Measurements from ENCODE around the gene FAF2.
"Not testable (repeated sequence)": the region's sequence is repeated elsewhere in the genome, so short reads cannot be mapped to it uniquely, and the experiment has no call there.

Gene FAF2

DNA sequence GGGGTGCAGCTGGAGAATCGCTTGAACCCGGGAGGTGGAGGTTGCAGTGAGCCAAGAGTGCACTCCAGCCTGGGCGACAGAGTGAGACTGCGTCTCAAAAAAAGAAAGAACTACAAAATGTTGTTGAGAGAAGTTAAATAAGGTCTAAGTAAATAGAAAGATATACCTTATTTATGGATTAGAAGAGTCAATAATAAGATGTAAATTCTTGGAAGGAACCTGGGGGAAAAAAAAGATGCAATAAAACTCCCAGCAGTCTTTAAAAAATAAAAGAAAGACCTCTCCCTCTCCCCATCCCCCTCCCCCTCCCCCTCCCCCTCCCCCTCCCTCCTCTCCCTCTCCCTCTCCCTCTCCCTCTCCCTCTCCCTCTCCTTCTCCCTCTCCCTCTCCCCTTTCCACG, 15.5 kb upstream of the FAF2 start:
- H3K27ac Mint-ChIP-seq = no peak overlapping the region
- peaks cover 3% of the 10 kb centered on the region for H3K36me3 Mint-ChIP-seq (ENCODE audit: low read depth)
- no peak overlapping the region for H3K4me3 Mint-ChIP-seq
- H3K27me3 Mint-ChIP-seq (ENCODE audit: low read depth) = peaks cover 4% of the 10 kb centered on the region
- TF ChIP-seq, protein P1, sequence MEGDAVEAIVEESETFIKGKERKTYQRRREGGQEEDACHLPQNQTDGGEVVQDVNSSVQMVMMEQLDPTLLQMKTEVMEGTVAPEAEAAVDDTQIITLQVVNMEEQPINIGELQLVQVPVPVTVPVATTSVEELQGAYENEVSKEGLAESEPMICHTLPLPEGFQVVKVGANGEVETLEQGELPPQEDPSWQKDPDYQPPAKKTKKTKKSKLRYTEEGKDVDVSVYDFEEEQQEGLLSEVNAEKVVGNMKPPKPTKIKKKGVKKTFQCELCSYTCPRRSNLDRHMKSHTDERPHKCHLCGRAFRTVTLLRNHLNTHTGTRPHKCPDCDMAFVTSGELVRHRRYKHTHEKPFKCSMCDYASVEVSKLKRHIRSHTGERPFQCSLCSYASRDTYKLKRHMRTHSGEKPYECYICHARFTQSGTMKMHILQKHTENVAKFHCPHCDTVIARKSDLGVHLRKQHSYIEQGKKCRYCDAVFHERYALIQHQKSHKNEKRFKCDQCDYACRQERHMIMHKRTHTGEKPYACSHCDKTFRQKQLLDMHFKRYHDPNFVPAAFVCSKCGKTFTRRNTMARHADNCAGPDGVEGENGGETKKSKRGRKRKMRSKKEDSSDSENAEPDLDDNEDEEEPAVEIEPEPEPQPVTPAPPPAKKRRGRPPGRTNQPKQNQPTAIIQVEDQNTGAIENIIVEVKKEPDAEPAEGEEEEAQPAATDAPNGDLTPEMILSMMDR (IDR thresholded peaks at IDR 0.05; ENCODE audit: unreplicated experiment in 3 of 3) = no peak
- peaks cover 4% of the 10 kb centered on the region for H3K9me3 Mint-ChIP-seq
- no peaks in the 10 kb centered on the region for H3K4me1 Mint-ChIP-seq

DNA sequence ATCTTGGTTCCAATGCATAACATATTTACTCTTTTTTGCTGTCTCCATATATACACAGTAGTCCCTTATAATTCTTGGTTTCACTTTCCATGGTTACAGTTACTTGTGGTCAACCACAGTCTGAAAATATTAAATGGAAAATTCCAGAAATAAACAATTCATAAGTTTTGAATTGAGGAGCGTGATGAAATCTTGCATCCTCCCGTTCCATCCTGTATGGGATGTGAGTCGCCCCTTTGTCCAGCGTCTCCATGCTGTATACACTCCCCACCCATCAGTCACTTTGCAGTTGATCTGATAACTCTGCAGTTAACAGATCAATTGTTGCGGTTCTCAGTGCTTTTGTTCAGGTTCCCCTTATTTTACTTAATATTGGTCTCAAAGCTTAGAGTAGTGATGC, 11.5 kb upstream of the FAF2 start:
- Mint-ChIP-seq H3K4me3 (no peak overlapping the region), H3K36me3 (ENCODE audit: low read depth) (peaks cover 3% of the 10 kb centered on the region), H3K27ac (no peak overlapping the region), H3K27me3 (ENCODE audit: low read depth) (peaks cover 8% of the 10 kb centered on the region), H3K9me3 (peaks cover 4% of the 10 kb centered on the region), H3K4me1 (no peaks in the 10 kb centered on the region)
- TF ChIP-seq, protein P1 (IDR thresholded peaks at IDR 0.05; ENCODE audit: unreplicated experiment in 3 of 3) = no peak

DNA sequence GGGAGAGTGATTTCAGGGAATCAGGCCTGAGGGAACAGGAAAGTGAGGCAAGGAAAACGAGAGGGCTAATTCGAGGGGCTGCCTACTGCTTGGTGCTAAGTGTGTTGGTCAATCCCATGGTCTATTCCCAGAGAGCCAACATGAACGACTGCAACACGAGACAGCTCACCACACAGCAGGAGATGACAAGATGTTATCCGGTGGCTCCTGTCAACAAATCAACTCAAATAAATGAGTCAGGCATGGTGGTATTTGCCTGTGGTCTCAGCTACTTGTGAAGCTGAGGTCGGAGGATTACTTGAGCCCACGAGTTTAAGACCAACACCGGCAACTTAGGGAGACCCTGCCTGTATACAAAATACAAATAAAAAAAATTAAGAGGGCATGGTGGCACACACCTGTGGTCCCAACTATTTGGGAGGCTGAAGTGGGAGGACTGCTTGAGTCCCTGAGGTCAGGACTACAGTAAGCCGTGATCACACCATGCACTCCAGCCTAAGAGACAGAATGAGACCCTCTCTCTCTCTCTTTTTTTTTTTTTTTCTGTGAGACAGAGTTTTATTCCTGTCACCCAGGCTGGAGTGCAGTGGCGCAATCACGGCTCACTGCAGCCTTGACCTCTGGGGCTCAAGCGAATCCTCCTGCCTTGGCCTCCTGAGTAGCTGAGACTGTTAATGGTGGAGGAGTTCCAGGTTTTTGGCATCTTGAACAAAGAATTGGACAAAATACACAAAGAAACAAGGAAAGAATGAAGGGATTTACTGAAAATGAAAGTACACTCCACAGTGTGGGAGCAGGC, 9.0 kb upstream of the FAF2 start:
- Mint-ChIP-seq H3K27ac (no peak overlapping the region), H3K4me1 (no peaks in the 10 kb centered on the region), H3K9me3 (no peaks in the 10 kb centered on the region), H3K36me3 (ENCODE audit: low read depth) (no peaks in the 10 kb centered on the region), H3K4me3 (no peak overlapping the region), H3K27me3 (ENCODE audit: low read depth) (peaks cover 5% of the 10 kb centered on the region)
- TF ChIP-seq, protein P1 (IDR thresholded peaks at IDR 0.05; ENCODE audit: unreplicated experiment in 3 of 3) = no peak

DNA sequence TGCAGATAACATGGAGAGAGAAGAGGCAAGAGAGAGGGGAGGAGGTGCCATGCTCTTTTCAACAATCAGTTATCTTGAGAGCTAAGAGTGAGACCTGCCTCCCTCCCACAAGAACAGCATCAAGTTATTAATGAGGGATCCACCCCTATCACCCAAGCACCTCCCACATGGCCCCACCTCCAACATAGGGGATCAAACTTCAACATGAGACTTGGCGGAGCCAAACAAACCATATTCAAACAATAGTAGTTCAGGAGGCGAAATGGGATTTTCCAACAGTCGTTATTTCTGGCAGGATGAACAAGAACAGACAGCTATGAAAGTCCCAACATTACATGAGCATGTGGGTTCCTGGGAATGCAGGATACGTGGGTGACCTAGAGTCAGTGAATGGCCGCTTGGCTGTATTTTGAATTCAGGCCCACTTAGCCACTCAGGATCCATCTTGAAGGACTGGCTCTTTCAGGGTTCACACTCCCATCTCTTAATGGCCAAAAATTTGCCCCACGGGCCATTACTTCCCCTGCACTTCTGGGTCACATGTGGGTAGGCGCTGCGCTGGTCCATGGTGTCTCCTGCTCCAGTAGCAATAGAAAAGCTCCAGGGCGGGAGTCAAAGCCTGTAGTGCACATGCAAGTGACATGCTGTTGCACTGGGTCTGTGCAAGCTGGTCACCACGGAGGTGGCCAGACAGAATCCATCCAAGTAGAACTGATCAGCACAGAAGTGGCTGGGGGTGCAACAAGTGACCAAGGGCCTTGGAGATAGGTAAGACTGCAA, 7.1 kb upstream of the FAF2 start:
- Mint-ChIP-seq H3K36me3 (ENCODE audit: low read depth) (no peaks in the 10 kb centered on the region), H3K27me3 (ENCODE audit: low read depth) (peaks cover 5% of the 10 kb centered on the region), H3K9me3 (no peaks in the 10 kb centered on the region), H3K27ac (no peak overlapping the region), H3K4me3 (no peak overlapping the region), H3K4me1 (no peaks in the 10 kb centered on the region)
- TF ChIP-seq, protein P1 (IDR thresholded peaks at IDR 0.05; ENCODE audit: unreplicated experiment in 3 of 3) = no peak

DNA sequence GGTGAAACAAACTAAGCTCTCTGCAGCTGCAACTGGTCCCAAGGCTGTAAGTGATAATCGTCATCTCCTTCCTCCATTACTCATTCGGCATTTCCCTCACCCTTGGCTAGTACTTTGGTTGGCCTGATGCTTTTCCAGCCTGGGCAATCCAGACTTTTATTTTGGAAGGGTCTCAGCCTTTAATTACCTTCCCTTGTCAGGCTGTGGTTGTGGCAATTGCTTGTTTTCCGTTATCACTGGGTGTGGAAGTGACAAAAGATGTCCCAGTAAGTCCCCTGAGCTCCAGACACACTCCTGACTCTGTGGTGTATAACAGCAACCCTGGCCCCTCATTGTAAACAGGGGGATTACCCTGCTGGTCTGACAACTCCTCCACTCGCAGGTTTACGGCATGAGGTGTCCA, 6.3 kb upstream of the FAF2 start:
- peak overlapping the region in 1 of 3 experiments; percentile 23 for H3K27ac Mint-ChIP-seq
- no peak overlapping the region for H3K4me3 Mint-ChIP-seq
- H3K4me1 Mint-ChIP-seq = no peaks in the 10 kb centered on the region
- TF ChIP-seq, protein P1 (IDR thresholded peaks at IDR 0.05; ENCODE audit: unreplicated experiment in 3 of 3) = no peak
- H3K27me3 Mint-ChIP-seq (ENCODE audit: low read depth) = peaks cover 5% of the 10 kb centered on the region
- H3K9me3 Mint-ChIP-seq = no peaks in the 10 kb centered on the region
- no peaks in the 10 kb centered on the region for H3K36me3 Mint-ChIP-seq (ENCODE audit: low read depth)

DNA sequence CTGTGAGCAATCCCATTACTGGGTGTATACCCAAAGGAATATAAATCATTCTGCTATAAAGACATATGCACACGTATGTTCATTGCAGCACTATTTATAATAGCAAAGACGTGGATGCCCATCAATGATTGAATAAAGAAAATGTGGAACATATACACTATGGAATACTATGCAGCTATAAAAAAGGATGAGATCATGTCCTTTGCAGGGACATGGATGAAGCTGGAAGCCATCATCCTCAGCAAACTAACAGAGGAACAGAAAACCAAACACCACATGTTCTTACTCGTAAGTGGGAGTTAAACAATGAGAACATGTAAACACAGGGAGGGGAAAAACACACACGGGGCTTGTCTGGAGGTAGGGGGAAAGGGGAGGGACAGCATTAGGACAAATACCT, 5.3 kb upstream of the FAF2 start:
- H3K9me3 Mint-ChIP-seq; H3K27me3 Mint-ChIP-seq (ENCODE audit: low read depth): not testable (repeated sequence)

More for the DNA sequence above, 5.3 kb upstream of the FAF2 start:
- not testable (repeated sequence) for H3K27ac Mint-ChIP-seq; H3K36me3 Mint-ChIP-seq (ENCODE audit: low read depth); H3K4me1 Mint-ChIP-seq
- H3K4me3 Mint-ChIP-seq = peak overlapping the region in 1 of 3 experiments; percentile 70
